DMS153 treated with DMSO at 0.1 percent for 48 hours (cell line): ENCODE results near the gene CDK5RAP2.
"Not testable (repeated sequence)": the region's sequence is repeated elsewhere in the genome, so short reads cannot be mapped to it uniquely, and the experiment has no call there.

Source experiments
- DNase-seq: peaks from one replicate; lab custom pipeline; 2025; ENCODE audit not compliant: unreplicated experiment; lab: John Stamatoyannopoulos, UW

Gene CDK5RAP2

GRCh38 chr9:120474591-120475243, 105.2 kb downstream of the CDK5RAP2 start:
- no peak for DNase-seq

- DNase-seq = no peak
Measured at GRCh38 chr9:120473608-120474007, 106.4 kb downstream of the CDK5RAP2 start.

GRCh38 chr9:120465685-120466407, 114.1 kb downstream of the CDK5RAP2 start:
- DNase-seq = no peak

GRCh38 chr9:120464887-120465421, 115.0 kb downstream of the CDK5RAP2 start:
- no peak for DNase-seq

GRCh38 chr9:120464176-120464886, 115.6 kb downstream of the CDK5RAP2 start:
- no peak for DNase-seq

- no peak for DNase-seq
Measured at GRCh38 chr9:120463765-120464164, 116.2 kb downstream of the CDK5RAP2 start.

GRCh38 chr9:120461677-120462076, 118.3 kb downstream of the CDK5RAP2 start:
- DNase-seq = not testable (repeated sequence)

GRCh38 chr9:120456218-120456617, 123.7 kb downstream of the CDK5RAP2 start:
- DNase-seq = no peak

GRCh38 chr9:120454467-120454866, 125.5 kb downstream of the CDK5RAP2 start:
- DNase-seq = no peak

- no peak for DNase-seq
Measured at GRCh38 chr9:120453792-120454191, 126.2 kb downstream of the CDK5RAP2 start.

GRCh38 chr9:120452631-120453030, 127.3 kb downstream of the CDK5RAP2 start:
- DNase-seq = no peak

- no peak for DNase-seq
Measured at GRCh38 chr9:120450916-120451315, 129.1 kb downstream of the CDK5RAP2 start.

GRCh38 chr9:120449566-120449965, 130.4 kb downstream of the CDK5RAP2 start:
- DNase-seq = no peak

GRCh38 chr9:120447959-120448500, 131.9 kb downstream of the CDK5RAP2 start:
- DNase-seq = no peak

GRCh38 chr9:120446671-120447070, 133.3 kb downstream of the CDK5RAP2 start:
- no peak for DNase-seq

- DNase-seq = no peak
Measured at GRCh38 chr9:120443976-120444375, 136.0 kb downstream of the CDK5RAP2 start.

- DNase-seq = no peak
Measured at GRCh38 chr9:120443489-120443888, 136.5 kb downstream of the CDK5RAP2 start.

- DNase-seq = no peak
Measured at GRCh38 chr9:120442308-120442995, 137.5 kb downstream of the CDK5RAP2 start.

- DNase-seq = no peak
Measured at GRCh38 chr9:120441426-120442307, 138.3 kb downstream of the CDK5RAP2 start.

GRCh38 chr9:120440791-120441190, 139.2 kb downstream of the CDK5RAP2 start:
- no peak for DNase-seq
